GM23248 (cell line): ENCODE measurements around the gene ULK3.

Experiments
- EZH2 ChIP-seq: fragments of 200-600 bp; sonication (generic); IDR thresholded peaks from 2 replicates; pipeline ENCODE4 v1.6.1; 2018; ENCODE audit warnings: antibody characterized with exemption, mild to moderate bottlenecking; ENCODE audit not compliant: insufficient read depth, poor library complexity, severe bottlenecking
- EZH2phosphoT487 ChIP-seq: fragments of 200-600 bp; sonication (generic); IDR thresholded peaks from 2 replicates; pipeline ENCODE4 v1.6.1; 2018; ENCODE audit warnings: antibody characterized with exemption, moderate library complexity, mild to moderate bottlenecking, low read depth; ENCODE audit not compliant: insufficient read depth

GRCh38 chr15:74847432-74847831 lies 4.5 kb upstream of the ULK3 start:
- TF ChIP-seq EZH2, result no peak
- no peak for TF ChIP-seq EZH2phosphoT487
